KBM-7 (cell line): ENCODE measurements around the gene DENND1A.

Experiments
- DNase-seq: peaks from one replicate; pipeline ENCODE4 v3.0.0-alpha.2; 2015
- in situ Hi-C: fragments of 300-500 bp; cut with MboI; formaldehyde crosslinking; loops from 2 replicates; pipeline ENCODE4 v1.14.3; 2020; ENCODE audit warnings: low sequenced_read_pairs, low pct_unique_long_range_greater_than_20kb, mixed read lengths

The DENND1A gene

DNA sequence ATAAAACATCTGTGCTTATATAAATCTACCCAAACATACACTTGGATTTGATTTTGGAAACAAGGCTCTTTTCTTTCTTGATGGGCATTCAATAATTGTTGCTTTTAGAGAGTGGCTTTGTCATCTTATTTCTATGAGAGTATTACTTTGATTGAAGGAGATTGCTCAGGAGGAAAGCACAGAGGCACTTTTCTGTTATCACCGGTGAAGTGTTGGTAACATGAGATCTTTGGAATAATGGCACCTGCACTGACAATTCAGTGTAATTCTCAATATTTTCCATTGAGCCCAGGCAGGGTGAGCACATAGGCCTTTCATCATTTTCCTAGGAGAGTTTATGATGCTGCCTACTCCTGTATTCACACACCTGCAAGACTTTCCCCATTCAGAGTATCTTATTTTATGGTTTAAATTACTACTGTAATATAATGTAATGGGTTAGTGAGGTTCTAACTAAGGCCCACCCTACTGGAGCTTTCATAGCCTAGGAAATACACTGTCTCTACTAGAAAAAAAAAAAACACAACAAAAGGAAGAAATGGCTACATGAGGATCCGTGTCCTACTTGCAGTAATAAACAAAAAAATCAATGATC lies 244.3 kb downstream of the DENND1A start:
- in situ Hi-C loops, result no loop called here
- DNase-seq, result no peak

DNA sequence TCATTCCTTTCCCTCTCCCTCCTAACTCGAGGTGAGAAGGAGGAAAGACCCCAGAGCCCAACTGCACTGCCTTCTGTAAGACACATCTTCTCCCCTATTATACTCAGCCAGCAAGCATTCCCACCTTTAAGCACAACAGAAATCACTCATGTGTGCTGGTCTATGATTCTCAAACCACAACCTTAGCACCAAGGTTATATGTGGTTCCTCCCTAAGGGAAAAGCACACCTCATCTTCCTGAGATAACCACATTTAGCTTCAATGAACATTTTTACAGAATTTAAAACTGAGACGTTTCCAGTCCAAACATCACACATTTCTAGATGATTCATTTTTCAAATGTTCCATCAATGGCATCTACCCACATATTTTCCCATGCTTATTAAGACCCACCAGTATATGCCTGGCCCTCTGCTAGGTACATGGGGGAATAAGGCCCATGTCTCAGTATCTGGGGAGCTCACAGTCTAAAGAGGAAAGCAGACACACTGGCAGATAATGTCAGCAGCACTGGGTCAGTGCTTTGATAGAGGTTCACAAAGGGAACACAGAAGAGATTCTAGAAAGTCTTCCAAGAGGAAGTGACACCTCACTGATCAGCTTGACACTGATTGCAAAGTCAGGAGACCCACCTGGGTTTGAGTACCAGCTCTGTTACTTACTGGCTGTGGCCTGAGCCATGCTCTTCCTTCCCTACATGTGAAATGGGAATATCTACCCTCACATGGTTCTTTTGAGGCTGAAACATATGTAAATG lies 245.4 kb downstream of the DENND1A start:
- in situ Hi-C loops, result no loop called here
- DNase-seq, result no peak

DNA sequence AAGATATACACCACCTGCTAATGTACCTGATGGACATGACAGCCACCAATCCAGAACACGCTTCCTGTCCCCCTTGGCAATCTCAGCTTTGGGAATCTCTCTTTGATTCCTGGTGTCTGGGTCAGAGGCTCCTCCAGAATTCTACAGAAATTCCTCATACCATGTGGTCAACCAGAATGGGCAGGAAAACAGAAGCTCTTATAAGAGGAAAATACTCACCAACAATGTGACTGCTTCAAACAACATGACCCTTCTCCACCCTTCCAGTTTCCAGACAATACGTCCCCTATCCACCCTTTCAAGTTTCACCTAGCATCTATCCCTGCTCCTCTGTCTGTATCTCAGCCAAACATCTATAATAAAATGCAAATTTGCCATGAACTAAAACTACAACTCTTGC lies 247.2 kb downstream of the DENND1A start:
- in situ Hi-C loops, result no loop called here
- DNase-seq, result no peak

DNA sequence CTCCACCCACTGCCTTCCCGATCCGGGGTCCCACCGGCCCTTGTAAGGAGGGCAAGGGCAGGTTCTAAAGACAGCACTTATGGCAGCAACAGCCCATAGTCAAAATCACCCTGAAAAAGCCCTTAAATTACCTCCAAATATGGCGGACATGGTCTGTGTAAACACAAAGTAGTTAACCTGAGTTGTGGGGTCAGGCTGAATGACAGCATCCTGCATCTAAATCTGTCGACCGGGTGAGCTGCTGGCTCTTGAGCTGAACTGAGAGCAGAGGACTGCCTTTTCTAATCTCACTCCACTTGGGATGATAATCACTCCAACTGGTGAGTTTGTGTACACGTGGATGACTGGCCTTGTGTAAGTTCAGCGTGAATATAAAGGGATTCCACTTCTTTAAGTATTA lies 249.6 kb downstream of the DENND1A start:
- in situ Hi-C loops, result no loop called here
- DNase-seq, result no peak

DNA sequence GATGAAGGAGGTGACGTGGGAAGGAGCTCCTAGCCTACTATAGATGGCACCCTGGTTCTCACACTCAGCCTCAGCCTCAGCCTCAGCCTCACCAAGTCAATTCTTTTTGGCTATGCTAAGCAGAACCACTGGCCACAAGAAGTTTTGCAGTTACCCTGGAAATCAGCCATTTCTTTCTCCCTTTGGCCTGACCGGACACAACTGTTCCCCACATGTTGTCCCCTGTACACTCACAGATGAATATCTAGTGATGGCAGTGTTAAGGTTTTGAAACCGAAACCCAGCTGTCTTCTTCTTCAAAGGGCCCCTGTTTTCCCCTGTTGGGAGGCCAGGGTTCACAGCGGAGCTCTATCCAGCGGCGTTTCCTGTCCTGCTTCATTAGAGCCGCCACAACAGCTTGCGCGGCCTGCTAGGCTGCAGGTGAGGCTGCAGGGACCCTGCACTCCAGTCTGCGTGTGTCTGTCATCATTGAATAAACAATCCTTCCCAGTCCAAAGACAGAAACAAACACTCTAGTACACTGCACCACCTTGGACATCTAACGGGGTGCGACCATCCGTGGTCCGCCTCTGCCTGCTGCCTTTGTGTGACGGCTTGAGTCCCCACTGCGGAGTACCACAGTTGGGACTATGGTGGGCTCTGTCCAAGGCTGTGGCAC lies 250.5 kb downstream of the DENND1A start:
- DNase-seq, result no peak
- in situ Hi-C loops, result no loop called here

DNA sequence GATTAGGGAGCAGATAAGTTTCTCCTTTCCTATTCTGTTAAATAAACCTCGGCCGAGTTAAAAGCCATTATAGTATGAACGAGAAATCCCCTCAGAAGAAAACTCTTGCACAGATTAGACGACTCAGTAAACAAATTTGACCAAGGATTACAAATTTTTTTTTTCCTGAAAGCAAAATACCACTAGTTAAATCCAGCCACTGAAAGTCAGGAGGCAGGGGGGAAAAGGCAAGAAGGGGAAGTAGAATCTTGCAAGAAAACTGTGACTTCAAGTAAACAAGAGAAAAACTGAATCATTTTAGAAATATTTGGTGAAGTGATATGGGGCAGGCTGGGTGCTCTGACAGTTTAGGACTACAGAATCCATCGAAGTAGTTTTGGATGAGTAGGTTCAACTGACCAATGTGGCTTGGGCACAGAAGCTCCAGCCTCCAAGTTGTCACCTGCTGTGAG lies 251.0 kb downstream of the DENND1A start:
- DNase-seq, result peak; percentile 13
- in situ Hi-C loops, result no loop called here

DNA sequence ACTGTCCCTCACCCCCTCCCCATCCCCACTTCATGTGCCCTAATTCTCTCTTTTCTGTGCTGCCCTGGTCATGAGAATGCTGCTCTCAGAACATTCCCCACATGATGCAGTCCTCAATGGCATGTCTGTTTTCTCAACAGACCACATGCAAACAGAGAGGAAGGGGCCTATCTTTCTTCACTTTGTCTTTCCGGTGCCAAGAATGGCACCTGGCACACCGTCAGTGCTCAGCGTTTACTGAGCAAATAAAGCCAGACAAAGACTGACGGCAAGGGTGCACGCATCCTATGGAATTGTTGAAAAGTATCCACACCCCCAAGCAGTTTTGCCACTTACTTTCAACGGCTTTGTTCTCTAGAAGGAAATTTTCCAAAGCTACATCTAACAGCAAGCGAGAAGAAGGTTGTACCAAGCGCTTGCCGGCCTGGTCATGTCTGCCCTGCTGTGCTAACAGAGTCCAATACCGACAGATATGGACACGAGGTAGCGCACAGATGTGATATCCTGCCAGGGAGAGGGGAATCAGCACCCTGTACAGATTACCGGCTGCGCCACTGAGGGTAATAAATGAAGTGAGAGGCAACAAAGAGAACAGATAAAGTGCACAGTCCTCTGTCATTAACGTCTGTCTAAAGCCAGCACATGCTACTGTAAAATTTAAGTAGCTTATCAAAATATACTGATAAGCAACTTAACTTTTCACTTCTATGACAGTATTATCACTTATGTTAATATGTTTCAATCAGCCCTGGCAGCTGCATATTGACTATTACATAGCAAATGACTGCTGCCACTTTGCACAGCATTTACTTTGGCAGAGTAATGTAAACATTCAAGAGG lies 251.7 kb downstream of the DENND1A start:
- DNase-seq, result no peak
- in situ Hi-C loops, result no loop called here

DNA sequence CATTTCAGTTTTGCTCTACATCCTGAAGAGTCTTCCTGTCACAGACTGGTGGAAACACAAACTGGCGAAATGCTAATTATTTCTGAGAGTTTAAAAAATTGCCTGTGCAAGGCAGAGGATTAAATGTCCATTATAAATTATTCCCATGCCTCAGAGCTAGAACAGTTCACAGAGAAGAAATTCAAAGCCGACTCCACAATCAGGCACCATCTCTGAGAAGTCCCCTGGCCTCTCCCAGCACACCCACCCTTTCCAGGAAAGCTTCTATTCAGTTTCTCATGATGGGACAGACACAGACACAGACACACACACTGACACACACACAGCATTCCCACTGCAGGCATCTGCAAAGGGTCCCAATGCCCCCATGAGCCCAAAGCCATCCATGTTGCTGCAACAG lies 253.1 kb downstream of the DENND1A start:
- DNase-seq, result no peak
- in situ Hi-C loops, result no loop called here

DNA sequence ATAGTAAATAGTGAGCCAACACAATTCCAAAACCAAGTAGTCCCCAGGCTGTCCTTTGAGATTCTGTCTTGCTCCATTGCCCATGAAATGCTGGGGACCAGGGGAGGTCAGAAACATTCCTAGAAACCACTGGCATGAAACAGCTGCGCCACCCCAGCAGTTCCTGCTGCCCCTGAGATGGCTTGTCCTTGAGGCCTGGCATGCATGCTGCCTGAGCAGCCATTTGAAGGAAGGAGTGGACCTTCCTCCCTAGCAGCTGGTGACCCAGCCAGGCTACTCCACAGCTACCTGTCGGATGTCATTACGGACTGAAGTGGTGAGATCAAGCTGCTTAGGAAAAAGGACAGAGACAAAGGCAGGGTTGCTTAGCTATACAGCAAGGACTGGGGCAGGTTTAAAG lies 260.6 kb downstream of the DENND1A start:
- DNase-seq, result no peak
- in situ Hi-C loops, result no loop called here

DNA sequence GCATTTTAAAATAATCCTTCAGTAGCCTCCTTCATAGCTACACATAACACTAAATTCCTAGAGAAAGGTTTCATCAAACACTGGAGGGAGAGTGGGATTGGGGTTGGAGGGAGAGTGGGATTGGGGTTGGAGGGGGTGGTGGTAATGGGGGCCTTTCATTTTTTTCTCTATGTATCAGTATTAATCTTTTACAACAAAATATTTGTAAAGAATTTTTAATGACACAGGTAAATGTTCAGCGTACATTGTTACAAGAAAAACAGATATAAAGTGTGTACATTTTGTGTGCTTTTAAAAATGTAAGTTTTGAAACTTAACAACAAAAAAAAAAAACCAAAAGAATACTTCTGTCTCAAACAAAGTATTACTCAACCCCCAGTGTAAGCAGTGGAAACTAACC lies 266.4 kb downstream of the DENND1A start:
- in situ Hi-C loops, result no loop called here
- no peak for DNase-seq

DNA sequence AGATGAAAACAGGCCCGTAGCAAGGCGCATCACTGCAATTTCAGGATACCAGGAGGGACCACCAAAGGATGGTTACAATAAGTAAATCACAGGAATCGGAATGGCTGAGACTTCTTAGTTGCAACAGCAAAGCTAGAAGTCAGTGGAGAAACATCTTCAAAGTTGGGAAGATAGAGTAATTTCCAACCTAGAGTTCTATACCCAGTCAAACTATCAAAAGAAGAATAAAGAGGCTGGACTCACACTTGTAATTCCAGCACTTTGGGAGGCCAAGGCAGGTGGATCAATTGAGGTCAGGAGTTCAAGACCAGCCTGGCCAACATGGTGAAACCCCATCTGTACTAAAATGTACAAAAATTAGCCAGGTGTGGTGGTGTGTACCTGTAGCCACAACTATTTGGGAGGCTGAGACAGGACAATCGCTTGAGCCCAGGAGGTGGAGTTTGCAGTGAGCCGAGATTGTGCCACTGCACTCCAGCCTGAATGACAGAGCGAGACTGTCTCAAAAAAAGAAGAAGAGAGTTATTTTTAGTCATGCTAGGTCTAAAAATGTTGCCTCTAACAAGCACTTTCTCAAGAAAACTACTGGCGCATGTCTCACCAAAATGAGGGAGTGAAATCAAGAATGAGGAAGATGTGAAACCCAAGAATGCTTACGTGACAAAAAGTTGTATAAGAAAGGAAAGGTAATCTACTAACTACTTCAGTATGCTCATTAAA lies 267.7 kb downstream of the DENND1A start:
- DNase-seq, result peak; percentile 7
- in situ Hi-C loops, result no loop called here

DNA sequence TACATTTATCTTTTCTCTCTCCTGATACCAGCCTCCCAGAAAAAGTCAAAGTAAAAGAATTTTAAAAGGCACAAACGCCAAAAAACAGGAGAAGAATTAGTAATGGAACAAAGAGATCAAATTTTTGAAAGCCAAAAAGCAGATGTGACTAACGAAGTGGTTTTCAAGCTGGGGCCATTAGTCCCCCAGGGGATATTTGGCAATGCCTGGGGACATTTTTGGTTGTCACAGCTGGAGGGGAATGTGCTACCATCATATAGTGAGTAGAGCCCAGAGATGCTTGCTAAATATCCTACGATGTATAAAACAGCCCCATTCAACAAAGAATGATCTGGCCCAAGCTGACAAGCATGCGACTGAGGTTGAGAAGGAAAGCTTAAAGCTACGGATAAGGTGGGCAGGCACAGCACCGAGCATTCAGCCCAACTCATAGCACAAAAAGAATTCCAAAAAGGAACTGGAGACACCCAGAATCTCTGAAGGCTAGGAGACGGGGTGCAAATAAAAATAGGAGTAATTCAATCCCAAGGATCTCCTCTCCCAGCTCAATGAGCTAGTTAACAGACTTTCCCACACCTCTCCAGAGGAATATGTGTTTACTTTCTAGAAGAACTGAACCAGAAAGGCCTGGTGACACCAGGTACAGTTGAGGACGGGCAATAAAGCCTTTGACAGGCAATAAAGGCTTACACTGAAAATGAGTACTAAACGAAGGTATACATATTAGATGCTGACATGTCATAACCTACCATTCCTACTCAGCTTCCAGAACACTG lies 269.0 kb downstream of the DENND1A start:
- no peak for DNase-seq
- in situ Hi-C loops, result no loop called here

DNA sequence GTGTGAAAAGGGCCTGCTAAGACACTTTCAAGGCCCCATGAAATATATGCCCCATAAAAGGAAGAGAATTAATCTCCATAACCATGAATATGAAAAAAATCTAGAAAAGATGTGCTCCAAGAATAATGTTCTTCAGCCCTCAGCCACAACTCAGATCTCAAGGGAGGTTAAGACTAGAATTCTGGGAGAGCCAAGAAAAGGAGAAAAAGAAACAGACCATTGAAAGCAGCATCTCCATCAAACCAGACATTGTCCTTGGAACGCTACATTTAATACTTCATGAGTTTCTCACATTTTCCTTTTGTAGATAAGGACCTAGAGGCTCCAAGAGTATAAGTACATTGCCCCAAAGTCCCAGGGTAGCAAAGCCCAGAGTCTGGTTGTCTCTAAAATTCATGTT lies 270.6 kb downstream of the DENND1A start:
- in situ Hi-C loops, result no loop called here
- DNase-seq, result no peak

DNA sequence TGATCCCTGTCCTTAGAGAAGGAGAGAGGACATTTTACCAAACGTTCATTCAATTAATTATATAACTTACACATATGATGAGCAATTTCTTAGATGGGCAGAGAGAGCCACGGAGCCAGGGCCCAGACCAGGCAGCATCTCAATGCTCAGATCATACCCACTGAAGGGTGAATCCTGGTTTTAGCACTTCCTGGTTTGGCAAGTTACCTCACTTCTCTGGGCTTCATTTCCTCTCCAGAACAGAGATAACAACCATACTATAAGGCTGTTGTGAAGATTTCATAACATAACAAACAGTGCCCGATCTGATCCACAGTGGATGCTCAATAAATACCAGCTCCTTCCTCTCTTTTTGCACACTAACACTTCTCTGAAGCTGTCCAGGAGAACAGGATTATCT lies 271.1 kb downstream of the DENND1A start:
- no peak for DNase-seq
- in situ Hi-C loops, result no loop called here

DNA sequence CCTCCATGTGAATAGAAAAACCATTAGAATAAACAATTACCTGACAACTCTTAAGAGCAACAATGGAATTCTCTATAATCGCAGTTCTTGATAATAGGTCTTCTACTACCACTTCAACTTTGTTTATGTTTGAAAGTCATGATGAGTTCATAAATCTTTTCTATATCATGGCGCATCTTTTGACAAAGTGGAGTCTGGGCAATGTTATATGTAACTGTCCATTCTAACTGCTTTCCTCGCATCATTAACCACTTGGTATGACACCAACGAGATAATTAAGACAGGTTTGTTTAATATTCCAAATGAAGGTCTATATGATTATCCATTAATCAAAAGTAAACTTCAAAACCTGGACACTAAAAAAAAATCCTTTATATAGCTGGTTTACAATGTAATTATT lies 272.0 kb downstream of the DENND1A start:
- no peak for DNase-seq
- in situ Hi-C loops, result no loop called here

DNA sequence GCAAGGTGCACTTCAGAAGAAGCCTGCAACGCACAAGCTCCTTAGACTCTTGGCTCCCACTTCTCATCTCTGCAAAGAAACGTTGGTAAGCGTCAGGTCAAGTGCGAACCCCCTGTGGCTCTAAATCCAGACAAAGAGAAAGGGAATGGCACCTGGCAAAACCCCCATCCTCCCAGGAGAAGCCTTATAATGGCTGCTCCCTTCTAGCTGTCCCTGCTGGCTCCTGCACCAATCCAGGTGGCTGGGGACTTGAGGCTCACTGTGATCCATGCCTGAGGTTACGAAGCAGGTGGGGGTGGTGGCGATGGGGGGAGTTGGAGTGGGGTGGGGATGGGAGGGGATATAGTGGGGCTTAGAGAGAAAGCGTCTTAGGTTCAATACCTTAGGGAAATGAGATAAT lies 272.8 kb downstream of the DENND1A start:
- no peak for DNase-seq
- in situ Hi-C loops, result no loop called here

DNA sequence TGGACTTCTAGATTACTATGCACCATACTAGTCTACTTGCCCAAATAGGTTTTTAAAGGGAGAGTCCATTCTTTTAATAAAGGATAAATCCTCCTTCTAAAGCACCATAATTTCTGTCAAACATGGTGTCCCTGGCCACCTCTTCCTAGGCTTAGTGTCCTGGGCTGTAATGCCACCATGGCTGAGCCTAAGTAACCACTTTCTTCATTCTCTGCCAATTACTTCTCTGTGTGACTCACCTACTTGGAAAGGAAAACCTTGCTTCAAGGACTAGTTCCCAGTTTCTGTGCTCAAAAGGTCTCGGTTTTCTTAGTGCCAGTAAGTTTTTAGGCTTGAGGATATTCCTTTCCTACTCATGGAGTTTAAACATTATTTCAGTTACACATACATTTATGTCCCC lies 273.4 kb downstream of the DENND1A start:
- in situ Hi-C loops, result no loop called here
- no peak for DNase-seq

DNA sequence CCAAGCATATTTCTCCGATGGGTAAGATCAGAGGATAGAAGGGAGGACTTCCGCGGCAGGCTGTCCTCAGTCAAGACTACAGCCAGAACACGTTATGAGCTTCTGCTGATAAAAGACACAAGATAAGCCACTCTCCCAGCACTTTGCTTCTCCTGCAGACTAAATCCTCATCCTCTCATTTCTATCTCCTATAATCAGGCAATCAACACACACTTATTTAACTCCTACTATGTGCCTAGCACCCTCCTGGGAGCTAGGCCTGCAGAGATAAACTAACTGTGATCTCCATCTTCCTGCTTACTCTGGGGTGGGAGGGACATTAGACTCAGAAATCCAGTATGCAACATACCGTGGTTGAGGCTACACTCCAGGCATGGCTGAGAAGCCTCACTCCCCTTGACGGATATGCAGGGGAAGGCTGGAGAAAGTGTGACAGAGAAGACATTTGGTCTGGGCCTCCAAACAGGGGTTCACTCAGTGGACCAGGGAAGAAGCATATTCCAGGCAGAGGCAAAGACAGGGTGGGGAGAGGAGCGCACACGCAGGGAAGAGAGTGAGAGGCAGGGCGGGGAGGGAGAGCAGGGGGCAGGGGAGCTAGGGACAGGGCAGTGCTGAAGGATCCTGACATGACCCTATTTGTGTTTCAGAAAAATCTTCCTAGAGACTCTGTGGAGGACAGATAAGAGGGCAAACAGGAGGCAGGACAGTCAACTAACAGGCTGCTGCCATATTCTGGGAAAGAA lies 274.1 kb downstream of the DENND1A start:
- no peak for DNase-seq

More for the DNA sequence above, 274.1 kb downstream of the DENND1A start:
- in situ Hi-C loops, result no loop called here
